ELR (cell line): ENCODE measurements around the gene CDC5L.
A peak's percentile ranks its signal among the peaks of the same experiment; 100 is the strongest.

ENCODE experiments used
- DNase-seq: peaks from one replicate; pipeline ENCODE4 v3.0.0-alpha.2; 2015; ENCODE audit warnings: low read depth

The CDC5L gene

DNA sequence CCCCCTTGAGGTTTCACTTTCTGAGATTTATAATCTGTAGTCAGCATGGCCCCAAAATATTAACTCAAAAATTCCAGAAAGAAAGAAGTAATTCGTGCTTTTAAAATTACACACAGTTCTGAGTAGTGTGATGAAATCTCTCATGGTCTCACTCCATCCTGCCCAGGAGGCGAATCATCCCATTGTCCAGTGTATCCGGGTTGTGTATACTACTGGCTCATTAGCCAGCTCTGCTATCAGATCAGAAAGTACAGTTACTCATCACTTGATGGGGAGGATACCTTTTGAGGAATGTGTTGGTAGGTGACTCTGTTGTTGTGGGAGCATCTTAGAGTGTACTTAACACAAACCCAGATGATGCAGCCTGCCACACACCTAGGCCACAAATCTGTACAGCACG is 65.2 kb downstream of the CDC5L start:
- DNase-seq: peak; percentile 89

GRCh38 chr6:44453146-44453545 is 65.6 kb downstream of the CDC5L start:
- peak; percentile 62 for DNase-seq

DNA sequence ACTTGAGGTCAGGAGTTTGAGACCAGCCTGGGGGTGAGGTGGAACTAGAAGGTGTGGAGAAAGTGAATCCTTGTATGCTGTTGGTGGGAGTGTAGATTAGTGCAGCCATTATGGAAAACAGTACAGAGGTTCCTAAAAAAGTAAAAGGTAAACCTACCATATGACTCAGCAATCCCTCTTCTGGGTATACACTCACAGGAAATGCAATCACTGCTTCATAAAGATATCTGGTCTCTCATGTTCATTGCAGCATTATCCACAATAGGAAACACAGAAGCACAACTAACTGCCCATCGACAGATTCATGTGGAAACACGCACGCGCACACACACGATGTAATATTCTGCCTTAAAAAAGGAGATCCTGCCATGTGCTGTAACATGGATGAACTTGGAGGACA is 66.7 kb downstream of the CDC5L start:
- peak; percentile 33 for DNase-seq

DNA sequence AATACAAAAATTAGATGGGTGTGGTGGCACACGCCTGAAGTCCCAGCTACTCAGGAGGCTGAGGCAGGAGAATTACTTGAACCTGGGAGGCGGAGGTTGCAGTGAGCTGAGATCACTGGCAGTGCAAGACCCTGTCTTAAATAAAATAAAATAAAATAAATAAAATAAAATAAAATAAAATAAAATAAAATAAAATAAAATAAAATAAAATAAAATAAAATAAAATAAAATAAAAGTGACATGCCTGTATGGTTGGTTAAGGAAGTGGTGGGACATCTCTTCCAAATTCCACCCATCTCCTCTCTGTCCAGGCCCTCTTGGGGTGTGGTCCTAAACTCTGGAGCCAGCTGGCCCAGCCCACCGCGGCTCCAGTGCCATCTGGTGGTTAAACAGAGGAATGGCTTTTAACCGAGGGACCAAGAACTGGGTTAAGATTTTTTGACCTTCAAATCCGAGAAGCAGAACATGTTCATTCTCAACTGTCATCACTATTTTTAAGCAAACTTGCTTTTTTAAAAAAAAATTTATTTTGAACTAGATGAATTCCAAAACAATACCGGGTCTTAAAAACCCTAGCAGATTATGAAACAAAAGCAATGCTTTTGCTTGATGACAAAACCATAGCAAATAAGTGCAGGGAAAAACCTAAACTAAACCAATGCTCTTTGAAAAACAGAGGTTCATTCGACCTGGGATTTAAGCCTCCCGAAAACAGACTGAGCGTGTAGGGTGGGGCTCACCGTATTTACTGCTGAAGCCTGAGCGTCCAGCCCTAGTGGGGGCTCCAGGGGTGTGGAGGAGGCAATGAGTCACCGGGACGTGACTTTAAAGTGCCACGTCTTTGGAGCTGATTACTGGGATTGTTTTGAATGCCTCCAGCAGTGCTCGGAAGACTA is 68.8 kb downstream of the CDC5L start:
- DNase-seq: peak; percentile 78

DNA sequence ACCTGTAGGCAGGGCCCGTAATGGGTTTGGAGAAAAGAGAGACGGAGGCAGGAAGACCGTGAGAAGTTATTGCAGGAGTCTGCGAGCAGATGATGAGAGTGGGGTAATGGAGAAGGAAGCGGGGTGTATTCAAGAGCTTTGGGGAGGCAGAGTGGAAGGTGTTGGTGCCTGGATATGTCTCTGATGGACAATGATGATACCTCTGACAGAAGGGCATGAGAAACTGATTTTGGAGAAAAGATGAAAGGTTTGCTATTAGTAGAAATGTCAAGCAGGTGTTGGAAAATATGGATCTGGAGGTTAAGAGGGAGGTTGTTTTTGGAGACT is 69.4 kb downstream of the CDC5L start:
- no peak for DNase-seq

GRCh38 chr6:44457596-44457995 is 70.1 kb downstream of the CDC5L start:
- DNase-seq: no peak

GRCh38 chr6:44458551-44458950 is 71.0 kb downstream of the CDC5L start:
- DNase-seq: no peak

DNA sequence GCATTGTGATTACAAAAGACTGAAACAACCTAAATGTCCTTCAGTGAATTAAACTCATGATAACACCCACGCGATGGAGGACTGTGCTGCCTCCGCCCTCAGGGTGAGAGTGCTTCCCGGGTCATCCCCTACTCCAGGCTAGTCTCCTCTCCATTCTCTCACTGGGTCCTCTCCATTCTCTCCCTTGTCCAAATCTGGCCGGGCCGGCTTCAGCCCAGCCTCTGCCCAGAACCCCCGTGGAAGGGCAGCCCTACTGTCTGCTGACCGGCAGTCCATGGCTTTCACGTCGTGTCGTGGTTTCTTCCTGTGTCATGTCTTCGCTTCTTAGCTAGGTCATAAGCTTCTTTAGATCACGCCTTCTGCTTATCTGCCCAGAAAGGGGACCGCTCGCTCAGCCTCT is 74.8 kb downstream of the CDC5L start:
- DNase-seq: no peak

DNA sequence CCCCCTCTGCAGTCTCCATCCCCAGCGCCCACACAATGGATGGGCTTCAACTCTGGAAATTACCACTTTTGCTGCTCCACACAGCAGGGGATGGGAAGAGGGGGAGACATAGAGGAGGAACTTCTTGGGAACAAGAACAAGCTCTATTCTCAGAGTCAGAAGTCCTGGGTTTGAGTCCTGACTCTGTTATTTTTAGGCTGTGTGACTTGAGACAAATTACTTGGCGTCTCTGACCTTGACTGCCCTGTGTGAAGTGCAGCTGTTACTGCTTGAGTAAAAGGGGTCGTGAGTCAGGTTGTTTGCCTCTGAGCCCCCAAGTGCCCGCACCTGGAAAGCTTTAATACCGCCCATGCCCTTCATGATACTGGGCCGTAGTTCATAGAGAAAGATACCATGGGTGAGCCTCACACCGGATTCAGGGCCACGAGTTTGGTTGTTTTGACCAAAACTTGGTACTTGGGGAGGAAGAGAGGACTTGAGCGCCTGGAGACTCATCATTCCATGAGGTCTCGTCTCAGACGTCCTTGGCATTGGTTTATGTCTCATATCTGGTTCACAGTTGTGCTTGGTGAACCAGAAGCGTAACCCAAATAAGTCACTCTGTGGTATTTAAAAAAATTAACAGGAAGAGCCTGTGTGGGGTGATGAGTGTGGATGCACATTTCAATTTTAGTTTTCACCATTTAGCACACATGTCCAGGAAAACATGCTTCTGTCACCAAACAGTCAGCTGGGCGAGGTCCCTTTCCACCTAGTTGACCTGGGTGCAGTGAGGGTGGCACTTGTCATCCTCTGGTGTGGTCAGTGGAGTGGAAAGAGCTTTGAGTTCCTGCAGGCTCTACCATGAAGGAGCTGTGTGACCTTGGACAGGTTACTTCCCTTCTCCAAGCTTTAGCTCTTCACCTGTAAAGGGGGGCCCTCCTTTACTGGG is 75.6 kb downstream of the CDC5L start:
- no peak for DNase-seq

GRCh38 chr6:44463728-44464450 is 76.4 kb downstream of the CDC5L start:
- DNase-seq: no peak

GRCh38 chr6:44464527-44465310 is 77.2 kb downstream of the CDC5L start:
- DNase-seq: peak; percentile 22

DNA sequence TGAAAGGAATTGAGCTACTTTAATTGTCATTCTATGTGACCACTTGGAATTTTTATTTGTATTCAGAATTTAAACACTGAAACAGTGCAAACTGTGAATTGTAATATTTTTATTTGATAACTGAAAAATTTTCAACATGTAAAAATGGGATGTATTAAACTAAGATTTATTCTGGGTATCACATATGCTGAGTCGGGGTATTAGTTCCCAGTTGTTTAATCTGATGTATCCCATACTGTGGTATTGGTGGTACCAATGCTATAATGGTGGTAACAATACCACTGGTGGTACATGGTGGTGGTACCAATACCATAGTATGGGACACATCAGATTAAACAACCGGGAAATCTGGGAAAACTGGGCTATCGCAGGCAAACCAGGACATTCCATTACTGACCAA is 79.4 kb downstream of the CDC5L start:
- DNase-seq: no peak

DNA sequence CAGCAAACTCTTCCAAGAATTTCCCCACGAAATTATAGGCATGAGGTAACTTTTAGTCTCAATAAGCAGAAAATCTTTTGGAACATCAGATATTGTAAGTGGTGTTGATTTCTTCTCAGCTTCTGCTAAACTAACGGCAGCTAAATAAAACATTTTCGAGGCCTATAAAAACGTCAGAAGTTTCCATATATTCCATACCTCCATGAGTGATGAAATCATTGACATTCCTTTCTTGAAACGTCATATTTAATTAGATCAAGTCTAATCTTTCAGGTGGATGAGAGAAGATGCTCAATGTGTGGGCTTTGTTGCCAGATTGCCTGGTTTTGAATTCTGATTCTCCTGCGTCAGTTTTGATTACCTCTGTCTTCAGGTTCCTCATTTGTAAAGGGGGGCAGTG is 81.3 kb downstream of the CDC5L start:
- no peak for DNase-seq

GRCh38 chr6:44470115-44470464 is 82.6 kb downstream of the CDC5L start:
- DNase-seq: no peak

GRCh38 chr6:44470746-44471145 is 83.2 kb downstream of the CDC5L start:
- DNase-seq: no peak

- no peak for DNase-seq
Measured at GRCh38 chr6:44471271-44471981, 83.9 kb downstream of the CDC5L start.

DNA sequence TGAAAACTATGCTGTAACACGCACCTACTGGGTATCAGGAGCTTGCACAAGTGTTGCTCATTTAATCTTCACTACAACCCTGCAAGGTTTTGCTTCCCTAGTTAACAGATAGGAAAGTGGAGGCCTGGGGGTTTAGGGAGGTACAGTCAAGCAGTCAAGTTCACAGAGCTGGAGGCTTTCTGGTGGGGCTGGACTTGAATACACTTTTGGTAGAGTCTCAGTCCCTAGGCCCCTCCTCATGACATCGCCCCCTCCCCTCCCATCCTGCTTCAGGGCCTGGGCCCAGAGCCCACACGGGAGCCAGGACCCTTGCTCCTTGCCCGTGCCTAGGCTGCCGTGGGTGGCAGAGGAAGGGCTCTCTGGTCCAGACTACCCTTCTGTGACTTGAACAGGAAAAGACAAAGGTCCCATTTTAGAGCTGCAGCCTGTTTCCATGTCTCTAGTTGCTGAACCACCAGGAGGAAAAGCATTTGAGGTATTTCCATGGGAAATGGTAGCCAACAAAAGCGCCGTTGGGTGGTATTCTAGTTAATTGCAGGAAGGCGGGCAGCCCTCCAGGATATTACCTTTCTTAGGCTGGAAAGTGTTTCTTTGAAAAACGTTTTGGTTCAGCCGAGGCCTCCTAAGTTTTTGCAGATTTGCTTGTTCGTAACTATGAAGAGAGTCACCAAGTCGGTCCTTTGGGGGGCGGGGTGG is 84.9 kb downstream of the CDC5L start:
- no peak for DNase-seq

DNA sequence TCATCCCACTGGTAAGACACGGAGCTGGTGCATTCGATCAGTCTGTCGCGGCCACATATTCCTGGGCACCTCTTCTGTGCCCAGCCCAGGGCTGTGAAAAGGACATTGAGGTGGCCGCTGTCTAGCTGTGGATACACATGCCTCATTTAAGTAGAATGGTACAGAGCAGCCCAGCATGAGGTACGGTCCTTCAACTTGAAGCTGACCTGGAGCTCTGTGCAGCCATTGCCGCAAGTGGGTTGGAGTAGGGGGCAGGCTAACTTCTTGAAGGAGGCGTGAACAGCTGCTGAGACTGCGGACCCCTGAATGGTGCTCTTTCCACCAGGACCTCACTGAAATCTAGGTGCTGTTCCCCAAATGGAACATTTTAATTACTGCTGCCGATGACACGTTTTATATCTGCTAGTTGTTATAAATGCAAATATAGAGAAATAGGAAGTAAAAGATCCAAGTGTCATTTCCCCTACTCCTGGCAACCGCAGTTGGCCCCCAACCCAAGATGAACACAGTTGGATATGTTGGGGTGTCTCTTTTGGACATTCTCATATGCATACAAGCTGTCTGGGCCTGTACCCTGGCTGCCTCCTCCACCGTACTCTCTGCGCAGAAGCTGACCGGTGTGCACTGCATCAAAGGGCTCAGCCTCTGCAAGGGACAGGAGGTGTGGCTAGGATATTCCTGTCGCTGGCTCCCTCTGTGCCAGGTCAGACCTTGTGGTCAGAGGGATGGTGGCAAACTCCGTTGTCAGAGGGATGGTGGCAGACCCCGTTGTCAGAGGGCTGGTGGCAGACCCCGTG is 86.1 kb downstream of the CDC5L start:
- DNase-seq: no peak

DNA sequence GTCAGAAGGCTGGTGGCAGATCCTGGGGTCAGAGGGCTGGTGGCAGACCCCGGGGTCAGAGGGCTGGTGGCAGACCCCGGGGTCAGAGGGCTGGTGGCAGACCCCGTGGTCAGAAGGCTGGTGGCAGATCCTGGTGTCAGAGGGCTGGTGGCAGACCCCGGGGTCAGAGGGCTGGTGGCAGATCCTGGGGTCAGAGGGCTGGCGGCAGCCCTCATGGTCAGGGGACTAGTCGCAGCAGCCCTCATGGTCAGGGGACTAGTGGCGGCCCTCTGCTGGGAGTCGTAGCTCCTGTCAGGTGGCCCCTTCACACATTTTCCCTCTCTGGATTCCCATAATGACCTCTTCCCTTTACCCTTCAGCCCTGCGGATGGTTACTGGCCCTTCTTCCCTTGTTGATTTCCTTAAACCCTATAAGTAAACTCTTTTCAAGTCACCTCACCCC is 86.7 kb downstream of the CDC5L start:
- no peak for DNase-seq

DNA sequence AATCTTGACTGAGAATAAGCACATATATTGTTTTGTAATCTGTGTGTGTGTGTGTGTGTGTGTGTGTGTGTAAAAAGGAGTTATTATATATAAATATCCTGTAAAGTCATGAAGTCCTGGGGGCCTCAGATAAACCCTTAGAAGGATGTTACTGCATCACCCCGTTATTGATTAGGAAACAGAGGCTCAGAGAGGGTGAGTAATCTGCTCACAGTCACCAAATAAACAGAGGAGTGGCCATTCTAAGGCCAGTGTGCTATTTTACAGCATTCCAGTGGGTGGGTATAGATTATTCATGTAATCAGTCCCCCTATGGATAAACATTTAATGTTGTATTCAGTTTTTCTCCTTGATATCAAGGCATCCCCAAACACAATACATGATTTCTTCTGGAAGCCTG is 87.1 kb downstream of the CDC5L start:
- DNase-seq: peak; percentile 49
